ENCODE data around the gene ASXL2.

Gene ASXL2

DNA sequence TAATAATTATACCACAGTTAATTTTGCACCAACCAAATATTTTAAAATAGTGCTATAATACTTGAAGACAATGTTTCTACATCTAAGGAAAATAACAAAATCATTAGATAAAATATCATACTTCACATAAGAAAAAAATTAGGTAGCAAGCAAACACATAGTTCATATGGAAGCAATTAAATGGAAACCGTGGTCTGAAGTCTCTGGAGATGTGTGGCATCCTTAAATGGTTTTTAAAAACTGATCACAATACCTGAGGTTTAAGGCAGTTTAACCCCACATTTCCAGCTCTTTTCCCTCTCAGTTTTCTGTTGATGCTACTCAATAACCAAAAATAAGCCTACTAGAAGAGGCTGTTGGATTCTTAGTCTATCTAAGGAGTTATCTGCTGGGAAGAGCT, 71.3 kb downstream of the ASXL2 start:
- TF ChIP-seq, protein P1, sequence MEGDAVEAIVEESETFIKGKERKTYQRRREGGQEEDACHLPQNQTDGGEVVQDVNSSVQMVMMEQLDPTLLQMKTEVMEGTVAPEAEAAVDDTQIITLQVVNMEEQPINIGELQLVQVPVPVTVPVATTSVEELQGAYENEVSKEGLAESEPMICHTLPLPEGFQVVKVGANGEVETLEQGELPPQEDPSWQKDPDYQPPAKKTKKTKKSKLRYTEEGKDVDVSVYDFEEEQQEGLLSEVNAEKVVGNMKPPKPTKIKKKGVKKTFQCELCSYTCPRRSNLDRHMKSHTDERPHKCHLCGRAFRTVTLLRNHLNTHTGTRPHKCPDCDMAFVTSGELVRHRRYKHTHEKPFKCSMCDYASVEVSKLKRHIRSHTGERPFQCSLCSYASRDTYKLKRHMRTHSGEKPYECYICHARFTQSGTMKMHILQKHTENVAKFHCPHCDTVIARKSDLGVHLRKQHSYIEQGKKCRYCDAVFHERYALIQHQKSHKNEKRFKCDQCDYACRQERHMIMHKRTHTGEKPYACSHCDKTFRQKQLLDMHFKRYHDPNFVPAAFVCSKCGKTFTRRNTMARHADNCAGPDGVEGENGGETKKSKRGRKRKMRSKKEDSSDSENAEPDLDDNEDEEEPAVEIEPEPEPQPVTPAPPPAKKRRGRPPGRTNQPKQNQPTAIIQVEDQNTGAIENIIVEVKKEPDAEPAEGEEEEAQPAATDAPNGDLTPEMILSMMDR (conservative IDR thresholded peaks at IDR 0.05; ENCODE audit: low read depth, low read length), result no peak
- no peak for DNase-seq (ENCODE audit: low read depth)
- H3K4me3 ChIP-seq (ENCODE audit: low read length), result no peak overlapping the region

DNA sequence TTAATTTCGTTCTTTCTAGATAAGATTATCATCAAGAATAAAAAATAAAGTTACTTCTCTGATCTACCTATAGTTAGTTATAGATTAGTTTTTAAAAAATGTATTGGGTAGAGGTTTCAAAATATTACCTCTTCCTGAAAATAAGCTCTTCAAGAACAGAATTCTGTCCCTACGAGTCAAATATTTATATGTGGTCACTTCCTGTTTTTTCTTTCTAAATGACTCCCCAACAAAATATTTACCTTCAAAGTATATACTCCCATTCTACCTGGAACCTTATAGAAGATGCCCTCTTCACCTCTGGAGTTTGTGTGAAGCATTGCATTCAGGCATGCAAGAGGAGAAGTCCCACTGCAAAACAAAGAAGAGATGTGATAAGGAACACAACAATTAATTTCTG, 72.3 kb downstream of the ASXL2 start:
- no peak for DNase-seq (ENCODE audit: low read depth)
- H3K4me3 ChIP-seq (ENCODE audit: low read length), result no peak overlapping the region
- TF ChIP-seq, protein P1 (conservative IDR thresholded peaks at IDR 0.05; ENCODE audit: low read depth, low read length), result no peak

DNA sequence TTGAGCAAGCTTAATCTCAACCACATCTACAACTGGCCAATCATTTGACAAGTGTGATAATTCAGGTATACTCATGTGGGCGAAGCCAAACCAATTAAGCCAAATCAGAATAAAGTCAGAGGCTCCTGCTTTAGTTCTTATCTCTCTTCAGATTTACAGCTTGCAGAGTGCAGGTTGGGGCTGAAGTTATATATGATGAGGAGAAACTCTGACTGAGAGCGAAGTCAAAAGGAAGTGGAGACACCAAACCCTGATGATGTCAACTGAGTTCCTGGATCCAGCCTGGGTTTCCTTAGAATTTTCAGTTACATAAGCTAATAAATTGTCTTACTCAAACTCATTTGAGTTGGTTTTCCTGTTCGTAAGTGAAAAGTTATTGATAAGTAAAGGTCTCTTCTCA, 73.9 kb downstream of the ASXL2 start:
- no peak for DNase-seq (ENCODE audit: low read depth)
- H3K4me3 ChIP-seq (ENCODE audit: low read length), result no peak overlapping the region
- TF ChIP-seq, protein P1 (conservative IDR thresholded peaks at IDR 0.05; ENCODE audit: low read depth, low read length), result no peak

DNA sequence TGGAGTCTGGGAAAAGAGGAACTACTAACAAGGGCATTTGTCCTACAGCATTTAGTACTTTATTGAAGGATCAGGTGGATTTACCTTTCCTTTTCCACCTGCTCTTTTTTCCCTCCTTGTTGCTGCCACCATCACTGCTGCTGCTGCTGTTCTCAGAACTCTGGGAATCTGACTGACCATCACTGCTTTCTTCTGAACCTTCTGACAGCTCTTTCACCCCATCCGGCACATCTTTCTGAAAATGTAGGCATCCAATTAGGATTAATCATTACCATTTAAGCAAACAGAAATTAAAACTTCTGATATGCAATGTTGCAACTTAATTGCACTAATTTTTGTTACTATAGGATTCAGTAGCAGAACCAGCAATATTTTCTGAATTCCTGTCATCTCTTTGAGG, 79.0 kb downstream of the ASXL2 start:
- no peak for DNase-seq (ENCODE audit: low read depth)
- TF ChIP-seq, protein P1 (conservative IDR thresholded peaks at IDR 0.05; ENCODE audit: low read depth, low read length), result no peak
- no peak overlapping the region for H3K4me3 ChIP-seq (ENCODE audit: low read length)

DNA sequence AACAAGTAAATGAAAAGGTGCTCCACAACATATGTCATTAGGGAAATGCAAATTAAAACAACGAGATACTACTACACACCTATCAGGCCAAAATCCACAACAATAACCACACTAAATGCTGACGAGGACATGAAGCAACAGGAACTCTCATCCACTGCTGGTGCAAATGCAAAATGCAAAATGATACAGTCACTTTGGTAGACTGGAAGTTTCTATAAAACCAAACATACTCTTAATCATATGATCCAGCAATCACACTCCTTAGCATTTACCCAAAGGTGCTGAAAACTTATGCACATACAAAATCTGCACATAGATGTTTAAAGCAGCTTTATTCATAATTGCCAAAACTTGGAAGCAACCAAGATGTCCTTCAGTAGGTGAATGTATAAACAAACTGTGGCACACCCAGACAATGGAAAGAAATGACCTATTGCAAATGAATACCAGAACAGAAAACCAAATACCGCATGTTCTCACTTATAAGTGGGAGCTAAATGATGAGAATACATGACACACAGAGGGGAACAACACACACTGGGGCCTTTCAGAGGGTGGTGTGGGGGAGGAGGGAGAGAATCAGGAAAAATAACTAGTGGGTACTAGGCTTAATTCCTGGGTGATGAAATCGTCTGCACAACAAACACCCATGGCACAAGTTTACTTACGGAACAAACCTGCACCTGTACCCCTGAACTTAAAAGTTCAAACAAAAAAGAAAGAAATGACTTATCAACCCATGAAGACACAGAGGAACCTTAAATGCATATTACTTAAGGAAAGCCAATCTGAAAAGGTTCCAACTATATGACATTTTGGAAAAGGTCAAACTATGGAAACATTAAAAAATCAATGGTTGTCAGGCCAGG, 80.4 kb downstream of the ASXL2 start:
- TF ChIP-seq, protein P1 (conservative IDR thresholded peaks at IDR 0.05; ENCODE audit: low read depth, low read length), result no peak
- DNase-seq (ENCODE audit: low read depth), result no peak
- no peak overlapping the region for H3K4me3 ChIP-seq (ENCODE audit: low read length)

DNA sequence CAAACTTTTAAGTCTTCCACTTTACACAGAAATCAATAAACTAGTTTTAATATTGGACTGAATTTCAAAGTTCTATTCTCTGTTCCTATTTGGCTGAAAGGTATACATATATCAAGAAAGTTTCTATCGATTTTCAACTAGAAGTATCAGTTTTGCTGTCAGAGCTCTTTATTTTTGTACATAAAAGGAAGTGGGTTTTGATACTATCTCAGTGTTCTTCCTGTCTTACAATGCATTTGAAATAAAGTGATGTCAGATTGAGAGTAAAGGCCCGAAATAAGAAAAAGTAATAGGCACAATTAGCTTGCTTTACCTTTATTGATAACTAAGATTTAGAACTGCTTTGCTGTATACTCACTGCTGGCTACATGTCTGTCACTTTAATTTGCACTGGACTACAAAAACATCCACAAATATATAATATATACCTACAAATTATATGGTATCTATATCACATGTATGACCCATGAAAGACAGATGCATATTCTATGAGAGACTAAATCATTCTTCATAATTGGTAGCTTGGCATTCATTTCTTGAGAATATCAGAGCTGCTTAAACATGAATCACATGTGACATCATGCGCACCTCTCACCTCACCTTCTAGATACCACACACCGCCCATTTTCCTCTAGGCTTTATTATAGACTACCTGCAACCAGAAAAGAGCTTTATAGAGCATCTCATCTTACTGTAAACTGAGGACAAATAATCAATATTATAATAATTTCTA, 83.6 kb downstream of the ASXL2 start:
- TF ChIP-seq, protein P1 (conservative IDR thresholded peaks at IDR 0.05; ENCODE audit: low read depth, low read length), result no peak
- H3K4me3 ChIP-seq (ENCODE audit: low read length), result no peak overlapping the region
- no peak for DNase-seq (ENCODE audit: low read depth)

Data from retinal pigment epithelial cell (primary cell).